IMR-90 (cell line): ENCODE data around the gene LAMB1. TPM values are rescaled to one million over a fixed set of nuclear protein-coding genes. Genes with fewer than 3 reads are reported as not detected.

Experiments
- ATAC-seq: fragments of 200-7000 bp; cut with Tn5 transposase; 2 replicates; pipeline ENCODE4 v1.9.1; 2020; ENCODE audit warnings: low read depth, mild to moderate bottlenecking, moderate library complexity
- BruUV-seq: library from RNA; stranded (reverse); fragments of 400-500 nt; replicated peaks from 2 replicates; lab custom pipeline; 2021; lab: Mats Ljungman, UMichigan
- CTCF ChIA-PET: fragments of 300-600 bp; formaldehyde crosslinking; extraction: SDS; loops from one replicate; lab custom pipeline; 2021; ENCODE audit warnings: antibody characterized with exemption; lab: Yijun Ruan, JAX
- POLR2A ChIA-PET: fragments of 300-600 bp; sonication (Branson Sonifier 250); formaldehyde crosslinking; loops from one replicate; lab custom pipeline; 2022; ENCODE audit warnings: antibody characterized with exemption; ENCODE audit not compliant: unreplicated experiment; lab: Charles Lee
- DNase-seq: peaks from one replicate; pipeline ENCODE4 v3.0.0; 2013
- H2AFZ ChIP-seq: replicated peaks from 2 replicates; pipeline ENCODE3; 2013; ENCODE audit warnings: low read length, mild to moderate bottlenecking; ENCODE audit not compliant: poor library complexity
- H2AK5ac ChIP-seq: 2 replicates; pipeline ENCODE4 v1.6.1; 2013; ENCODE audit warnings: low read depth, low read length, inconsistent platforms
- H2AK9ac ChIP-seq: replicated peaks from 2 replicates; pipeline ENCODE3; 2013; ENCODE audit warnings: mild to moderate bottlenecking, low read depth, low read length, moderate library complexity; ENCODE audit not compliant: poor library complexity
- H2BK120ac ChIP-seq: 2 replicates; pipeline ENCODE4 v1.6.1; 2013; ENCODE audit warnings: low read depth, low read length, inconsistent platforms
- H2BK15ac ChIP-seq: 3 replicates; pipeline ENCODE4 v1.6.1; 2013; ENCODE audit warnings: low read depth, low read length, inconsistent platforms
- H2BK20ac ChIP-seq: 2 replicates; pipeline ENCODE4 v1.6.1; 2013; ENCODE audit warnings: low read depth, mild to moderate bottlenecking, inconsistent platforms, low read length, moderate library complexity
- H2BK5ac ChIP-seq: 2 replicates; pipeline ENCODE4 v1.6.1; 2013; ENCODE audit warnings: mild to moderate bottlenecking, low read depth, low read length, inconsistent platforms; ENCODE audit not compliant: poor library complexity, severe bottlenecking
- H3K14ac ChIP-seq: replicated peaks from 2 replicates; pipeline ENCODE4 v1.6.1; 2013; ENCODE audit warnings: low read depth, low read length, inconsistent platforms
- H3K18ac ChIP-seq: 2 replicates; pipeline ENCODE4 v1.6.1; 2013; ENCODE audit warnings: low read depth, low read length, control low read depth
- H3K23ac ChIP-seq: 2 replicates; pipeline ENCODE4 v1.6.1; 2013; ENCODE audit warnings: low read depth, low read length, inconsistent platforms
- H3K27ac ChIP-seq: 2 replicates; pipeline ENCODE4 v1.5.1; 2013; ENCODE audit warnings: mild to moderate bottlenecking, control low read depth, low read length; ENCODE audit not compliant: insufficient read depth
- H3K27me3 ChIP-seq: 2 replicates; pipeline ENCODE4 v1.6.1; 2013; ENCODE audit warnings: low read length; ENCODE audit not compliant: control insufficient read depth, insufficient read depth
- H3K36me3 ChIP-seq: 2 replicates; pipeline ENCODE4 v1.6.1; 2013; ENCODE audit warnings: low read length, mixed read lengths; ENCODE audit not compliant: control insufficient read depth, insufficient read depth
- H3K4ac ChIP-seq: 2 replicates; pipeline ENCODE4 v1.6.1; 2013; ENCODE audit warnings: low read depth, low read length, inconsistent platforms
- H3K4me1 ChIP-seq: 2 replicates; pipeline ENCODE4 v1.6.1; 2013; ENCODE audit warnings: low read length, mixed read lengths; ENCODE audit not compliant: control insufficient read depth, insufficient read depth
- H3K4me2 ChIP-seq: 2 replicates; pipeline ENCODE4 v1.6.1; 2013; ENCODE audit warnings: low read depth, mild to moderate bottlenecking, control low read depth, low read length, moderate library complexity
- H3K4me3 ChIP-seq: 2 replicates; pipeline ENCODE4 v1.5.1; 2013; ENCODE audit warnings: low read depth, mild to moderate bottlenecking, control low read depth, low read length, moderate library complexity; ENCODE audit not compliant: insufficient read depth
- H3K56ac ChIP-seq: 2 replicates; pipeline ENCODE4 v1.6.1; 2013; ENCODE audit warnings: low read length, inconsistent platforms; ENCODE audit not compliant: insufficient read depth; ENCODE audit errors: extremely low read depth
- H3K79me1 ChIP-seq, 2 experiments: 2 replicates each; pipeline ENCODE4 v1.6.1; 2013; ENCODE audit warnings: low read length in 2 of 2, inconsistent platforms in 1 of 2, low read depth in 1 of 2
- H3K9ac ChIP-seq: 2 replicates; pipeline ENCODE4 v1.6.1; 2013; ENCODE audit warnings: low read depth, low read length, control low read depth
- H3K9me1 ChIP-seq: 2 replicates; pipeline ENCODE4 v1.6.1; 2013; ENCODE audit warnings: low read length, inconsistent platforms; ENCODE audit not compliant: insufficient read depth
- H3K9me3 ChIP-seq: 2 replicates; pipeline ENCODE4 v1.6.1; 2013; ENCODE audit warnings: low read length; ENCODE audit not compliant: control insufficient read depth, insufficient read depth
- H4K20me1 ChIP-seq: 2 replicates; pipeline ENCODE4 v1.6.1; 2013; ENCODE audit warnings: low read length, inconsistent platforms; ENCODE audit not compliant: insufficient read depth
- H4K5ac ChIP-seq: 2 replicates; pipeline ENCODE4 v1.6.1; 2013; ENCODE audit warnings: mild to moderate bottlenecking, low read depth, low read length, control low read depth
- H4K8ac ChIP-seq, 2 experiments: 2 replicates each; pipeline ENCODE4 v1.6.1; 2013; ENCODE audit warnings: low read depth in 2 of 2, low read length in 2 of 2, control low read depth in 1 of 2, inconsistent platforms in 1 of 2
- H4K91ac ChIP-seq: 2 replicates; pipeline ENCODE4 v1.6.1; 2013; ENCODE audit warnings: low read depth, low read length, inconsistent platforms; ENCODE audit not compliant: insufficient read depth
- BHLHE40 ChIP-seq: fragments of 150-350 bp; IDR thresholded peaks from 2 replicates; pipeline ENCODE4 v1.6.1; 2016; ENCODE audit warnings: mild to moderate bottlenecking, low read depth, low read length
- CEBPB ChIP-seq: IDR thresholded peaks from 2 replicates; pipeline ENCODE4 v1.6.1; 2012; ENCODE audit warnings: low read depth, low read length, improper control_type of control experiment
- CHD1 ChIP-seq: IDR thresholded peaks from 2 replicates; pipeline ENCODE4 v1.6.1; 2012; ENCODE audit warnings: low read depth, low read length, improper control_type of control experiment
- FOS ChIP-seq: fragments of 150-350 bp; IDR thresholded peaks from 2 replicates; pipeline ENCODE4 v1.6.1; 2016; ENCODE audit warnings: low read depth, low read length
- MAFK ChIP-seq: IDR thresholded peaks from 2 replicates; pipeline ENCODE4 v1.6.1; 2012; ENCODE audit warnings: low read depth, low read length, improper control_type of control experiment
- MAZ ChIP-seq: IDR thresholded peaks from 2 replicates; pipeline ENCODE4 v1.6.1; 2012; ENCODE audit warnings: low read depth, mild to moderate bottlenecking, low read length, improper control_type of control experiment, moderate library complexity, borderline replicate concordance
- MXI1 ChIP-seq: IDR thresholded peaks from 2 replicates; pipeline ENCODE4 v1.6.1; 2012; ENCODE audit warnings: low read depth, mild to moderate bottlenecking, low read length, moderate library complexity, borderline replicate concordance
- POLR2A ChIP-seq: IDR thresholded peaks from 2 replicates; pipeline ENCODE4 v1.6.1; 2012; ENCODE audit warnings: mild to moderate bottlenecking, low read depth, low read length
- RAD21 ChIP-seq: IDR thresholded peaks from 2 replicates; pipeline ENCODE4 v1.6.1; 2012; ENCODE audit warnings: low read length, improper control_type of control experiment
- RCOR1 ChIP-seq: IDR thresholded peaks from 2 replicates; pipeline ENCODE4 v1.6.1; 2012; ENCODE audit warnings: mild to moderate bottlenecking, low read length, improper control_type of control experiment; ENCODE audit not compliant: insufficient replicate concordance
- RFX5 ChIP-seq: IDR thresholded peaks from 2 replicates; pipeline ENCODE4 v1.8.0; 2012; ENCODE audit warnings: low read depth, mild to moderate bottlenecking, low read length, moderate library complexity
- SMC3 ChIP-seq: fragments of 150-350 bp; IDR thresholded peaks from 2 replicates; pipeline ENCODE4 v1.6.1; 2016; ENCODE audit warnings: low read depth, mild to moderate bottlenecking, antibody characterized with exemption, low read length, moderate library complexity
- whole genome bisulfite sequencing, 2 experiments: methylation state at CpG; one replicate each; pipeline versions ENCODE4 v1.1.5 to v1.1.7; 2013; ENCODE audit warnings: missing lambda C conversion rate in 2 of 2; ENCODE audit not compliant: insufficient read length in 1 of 2; ENCODE audit errors: extremely low coverage in 2 of 2; 5-methylcytosine and 5-hydroxymethylcytosine counted together
- dilution Hi-C: fragments of 300-500 bp; cut with HindIII; formaldehyde crosslinking; loops from one replicate; pipeline ENCODE4 v1.14.3; 2018; ENCODE audit warnings: low sequenced_read_pairs; ENCODE audit not compliant: unreplicated experiment
- in situ Hi-C: fragments of 300-500 bp; cut with MboI; formaldehyde crosslinking; loops from 3 replicates; pipeline ENCODE4 v1.14.3; 2019; ENCODE audit warnings: low sequenced_read_pairs, inconsistent platforms, mixed read lengths
- intact Hi-C: fragments of 100-400 bp; cut with micrococcal nuclease; formaldehyde crosslinking; loops from 2 replicates; pipeline ENCODE4 v1.10.0; 2022
- polyA plus RNA-seq, 3 experiments: library from polyadenylated mRNA; depleted of rRNA; stranded (reverse); fragments of >200 nt; gene quantifications; 2 replicates each; pipeline ENCODE4 v1.2.3, GENCODE V29; 2012; ENCODE audit warnings: low replicate concordance in 1 of 3
- total RNA-seq: library from RNA; depleted of rRNA; stranded (reverse); fragments of >200 nt; gene quantifications from 2 replicates; pipeline ENCODE4 v1.2.3, GENCODE V29; 2012
- TF ChIP-seq, protein P1 (sequence below): conservative IDR thresholded peaks from 2 replicates; pipeline ENCODE4 v1.5.1; 2012; ENCODE audit warnings: mild to moderate bottlenecking, low read depth, low read length, improper control_type of control experiment
- TF ChIP-seq, protein P2 (sequence below): fragments of 150-350 bp; IDR thresholded peaks from 2 replicates; pipeline ENCODE4 v1.6.1; 2016; ENCODE audit warnings: low read depth, mild to moderate bottlenecking, low read length, moderate library complexity, borderline replicate concordance

The LAMB1 gene
- total and polyA plus RNA-seq, 2 of the 4 experiments (the other 2 are of a cell fraction), result 114 to 117 TPM

- Histone ChIP-seq H3K18ac (peak overlapping the region; percentile 87; the same call in 1 of the 2 replicates), H2BK120ac (peak overlapping the region; percentile 58), H3K14ac (peak overlapping the region; percentile 72; the same call in 1 of the 2 replicates), H3K4me1 (peaks cover 31% of the 10 kb centered on the region), H3K23ac (peak overlapping the region; percentile 73; the same call in 1 of the 2 replicates), H3K27ac (peak overlapping the region; percentile 49), H2AK5ac (no peak overlapping the region), H2AFZ (no peak overlapping the region), H2BK20ac (peak overlapping the region; percentile 72), H3K36me3 (peaks cover 61% of the 10 kb centered on the region), H3K4ac (peak overlapping the region; percentile 60; the same call in 1 of the 2 replicates), H4K91ac (peak overlapping the region; percentile 73), H3K9ac (no peak overlapping the region; the same call in 1 of the 2 replicates), H2BK5ac (peak overlapping the region; percentile 72), H3K56ac (no peak overlapping the region), H2BK15ac (no peak overlapping the region; the same call in 2 of the 3 replicates), H4K20me1 (peaks cover 17% of the 10 kb centered on the region), H3K4me3 (no peak overlapping the region), H3K27me3 (no peaks in the 10 kb centered on the region), H3K9me3 (no peaks in the 10 kb centered on the region), H3K9me1 (peaks cover 42% of the 10 kb centered on the region), H4K8ac (peak overlapping the region in 1 of 2 experiments; percentile 82; a peak in 2 of 4 replicates), H2AK9ac (no peak overlapping the region), H3K4me2 (peak overlapping the region; percentile 3; the same call in 1 of the 2 replicates), H4K5ac (peak overlapping the region; percentile 35; the same call in 1 of the 2 replicates), H3K79me1 (peaks cover 18 to 61% of the 10 kb centered on the region in 2 experiments)
- POLR2A ChIA-PET, result no interaction called here
- in situ Hi-C loops (no loop called here), dilution Hi-C loops (no loop called here), intact Hi-C loops (no loop called here)
- BruUV-seq, result TSS peak; percentile 5
- ATAC-seq (no peak), DNase-seq (no peak)
- CTCF ChIA-PET, result interaction anchor here (0.7 to 0.9 kb wide), 2 partner anchors 14 to 175 kb away, joined by 3 to 4 read pairs; no protein-coding TSS in a partner anchor
- no peak for TF ChIP-seq MAZ
- TF ChIP-seq POLR2A, result no peak
- TF ChIP-seq, protein P1, sequence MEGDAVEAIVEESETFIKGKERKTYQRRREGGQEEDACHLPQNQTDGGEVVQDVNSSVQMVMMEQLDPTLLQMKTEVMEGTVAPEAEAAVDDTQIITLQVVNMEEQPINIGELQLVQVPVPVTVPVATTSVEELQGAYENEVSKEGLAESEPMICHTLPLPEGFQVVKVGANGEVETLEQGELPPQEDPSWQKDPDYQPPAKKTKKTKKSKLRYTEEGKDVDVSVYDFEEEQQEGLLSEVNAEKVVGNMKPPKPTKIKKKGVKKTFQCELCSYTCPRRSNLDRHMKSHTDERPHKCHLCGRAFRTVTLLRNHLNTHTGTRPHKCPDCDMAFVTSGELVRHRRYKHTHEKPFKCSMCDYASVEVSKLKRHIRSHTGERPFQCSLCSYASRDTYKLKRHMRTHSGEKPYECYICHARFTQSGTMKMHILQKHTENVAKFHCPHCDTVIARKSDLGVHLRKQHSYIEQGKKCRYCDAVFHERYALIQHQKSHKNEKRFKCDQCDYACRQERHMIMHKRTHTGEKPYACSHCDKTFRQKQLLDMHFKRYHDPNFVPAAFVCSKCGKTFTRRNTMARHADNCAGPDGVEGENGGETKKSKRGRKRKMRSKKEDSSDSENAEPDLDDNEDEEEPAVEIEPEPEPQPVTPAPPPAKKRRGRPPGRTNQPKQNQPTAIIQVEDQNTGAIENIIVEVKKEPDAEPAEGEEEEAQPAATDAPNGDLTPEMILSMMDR, result no peak
- no peak for TF ChIP-seq FOS
- no peak for TF ChIP-seq MXI1
- no peak for TF ChIP-seq MAFK
- TF ChIP-seq, protein P2, sequence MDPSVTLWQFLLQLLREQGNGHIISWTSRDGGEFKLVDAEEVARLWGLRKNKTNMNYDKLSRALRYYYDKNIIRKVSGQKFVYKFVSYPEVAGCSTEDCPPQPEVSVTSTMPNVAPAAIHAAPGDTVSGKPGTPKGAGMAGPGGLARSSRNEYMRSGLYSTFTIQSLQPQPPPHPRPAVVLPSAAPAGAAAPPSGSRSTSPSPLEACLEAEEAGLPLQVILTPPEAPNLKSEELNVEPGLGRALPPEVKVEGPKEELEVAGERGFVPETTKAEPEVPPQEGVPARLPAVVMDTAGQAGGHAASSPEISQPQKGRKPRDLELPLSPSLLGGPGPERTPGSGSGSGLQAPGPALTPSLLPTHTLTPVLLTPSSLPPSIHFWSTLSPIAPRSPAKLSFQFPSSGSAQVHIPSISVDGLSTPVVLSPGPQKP, result no peak
- no peak for TF ChIP-seq BHLHE40
- no peak for TF ChIP-seq RAD21
- no peak for TF ChIP-seq CEBPB
- no peak for TF ChIP-seq SMC3
- no peak for TF ChIP-seq RFX5
- TF ChIP-seq CHD1, result no peak
- no peak for TF ChIP-seq RCOR1
- WGBS, 2 experiments, result no CpG with 5 or more reads among the region's 1 CpG
Measured at GRCh38 chr7:107949443-107949935, 53.5 kb downstream of the LAMB1 start.
